GM21737 (cell line): Measurements from ENCODE around the gene LCE2D.

Experiments
- ATAC-seq: cut with Tn5 transposase; IDR thresholded peaks from one replicate; pipeline ENCODE4 v1.9.1; 2021; ENCODE audit warnings: mild to moderate bottlenecking, moderate library complexity; ENCODE audit not compliant: unreplicated experiment

LCE2D gene

GRCh38 chr1:152697701-152698600 lies 34.8 kb downstream of the LCE2D start, which contains the start of gene LCE2A:
LCE2A (plus strand) TSS chr1:152698345; CDS start chr1:152698902, 557 bp downstream.
- no peak for ATAC-seq

DNA sequence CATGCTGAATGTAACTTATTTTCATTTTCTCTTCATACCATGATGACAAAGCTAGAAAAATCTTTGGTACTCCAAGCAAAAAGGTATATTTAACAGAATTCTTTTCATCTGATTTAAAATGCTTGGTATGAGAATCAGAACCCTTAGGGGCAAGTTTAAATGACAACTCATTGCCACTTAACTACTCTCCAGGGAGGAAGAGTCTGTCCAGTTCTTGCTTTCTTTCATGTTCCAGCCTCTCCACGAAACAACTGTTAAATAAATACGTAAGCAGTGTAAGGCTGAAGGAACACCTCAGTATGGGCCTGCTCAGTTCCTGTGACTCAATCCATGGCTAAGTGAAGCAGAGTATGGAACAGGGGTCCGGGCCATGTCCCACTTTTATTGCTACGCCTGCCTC lies 36.6 kb downstream of the LCE2D start:
- no peak for ATAC-seq

DNA sequence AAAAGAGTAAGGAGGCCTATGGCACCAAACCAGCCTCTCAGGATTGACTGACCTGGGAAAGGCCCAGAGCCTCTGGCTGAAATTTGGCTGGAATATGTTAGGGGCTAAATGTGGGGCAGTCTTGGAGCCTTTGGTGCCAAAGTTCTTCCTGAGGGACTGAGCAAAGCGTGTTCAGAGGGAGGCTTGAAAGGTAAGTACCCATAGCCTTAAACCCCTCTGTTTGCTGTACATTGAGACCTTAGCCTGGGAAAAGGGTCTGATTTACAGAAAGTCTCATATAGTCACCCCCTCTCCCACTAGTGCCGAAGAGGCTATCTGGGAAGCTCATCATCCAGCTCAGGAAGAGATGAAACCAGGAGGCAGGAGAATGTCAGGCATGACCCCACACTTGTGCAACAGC lies 44.7 kb downstream of the LCE2D start, which contains the start of gene LCE4A:
LCE4A (plus strand) TSS at position 301 of the 400 bp plus-strand sequence. CDS start 916 bp downstream, outside the sequence.
- no peak for ATAC-seq
